Measurements from ENCODE around the gene SDHA. TPM values are rescaled to one million over a fixed set of nuclear protein-coding genes. Genes with fewer than 3 reads are reported as not detected.
"Not testable (repeated sequence)": the region's sequence is repeated elsewhere in the genome, so short reads cannot be mapped to it uniquely, and the experiment has no call there.

The SDHA gene
- total RNA-seq, 1 experiment from 2014 or later: 137 TPM

- DNase-seq (ENCODE audit: low read depth): not testable (repeated sequence)
Observed at GRCh38 chr5:297448-297847, 79.3 kb downstream of the SDHA start.

GRCh38 chr5:297991-298736 is 80.0 kb downstream of the SDHA start:
- DNase-seq (ENCODE audit: low read depth): not testable (repeated sequence)

GRCh38 chr5:298737-299125 is 80.6 kb downstream of the SDHA start:
- no peak for DNase-seq (ENCODE audit: low read depth)

GRCh38 chr5:299921-300320 is 81.8 kb downstream of the SDHA start:
- DNase-seq (ENCODE audit: low read depth): not testable (repeated sequence)

GRCh38 chr5:300691-301435 is 82.7 kb downstream of the SDHA start:
- not testable (repeated sequence) for DNase-seq (ENCODE audit: low read depth)

- DNase-seq (ENCODE audit: low read depth): not testable (repeated sequence)
Observed at GRCh38 chr5:302416-302815, 84.3 kb downstream of the SDHA start.

- DNase-seq (ENCODE audit: low read depth): no peak
Observed at GRCh38 chr5:302966-303365, 84.8 kb downstream of the SDHA start.

- not testable (repeated sequence) for DNase-seq (ENCODE audit: low read depth)
Observed at GRCh38 chr5:303741-304140, 85.6 kb downstream of the SDHA start.

- DNase-seq (ENCODE audit: low read depth): no peak
Observed at GRCh38 chr5:305050-305449, 86.9 kb downstream of the SDHA start.

GRCh38 chr5:305459-305858 is 87.3 kb downstream of the SDHA start:
- DNase-seq (ENCODE audit: low read depth): no peak

GRCh38 chr5:306011-306805 is 88.1 kb downstream of the SDHA start:
- DNase-seq (ENCODE audit: low read depth): no peak

Other genes starting within 250 kb of the SDHA start
- gene PLEKHG4B, start 126.2 kb upstream of the SDHA start, total RNA-seq (2014; rRNA removed; shearing (Covaris generic)): 0.27 and 0.61 TPM in 2 replicates
- gene LRRC14B, start 26.8 kb upstream of the SDHA start, total RNA-seq (2014; rRNA removed; shearing (Covaris generic)): not detected in 2 replicates
- 4.1 and 4.2 TPM in 2 replicates for gene CCDC127, start 167 bp upstream of the SDHA start, total RNA-seq (2014; rRNA removed; shearing (Covaris generic))
- gene PDCD6, start 53.3 kb downstream of the SDHA start, total RNA-seq (2014; rRNA removed; shearing (Covaris generic)): 384 and 389 TPM in 2 replicates
- 2.1 and 2.4 TPM in 2 replicates for gene AHRR, start 103.4 kb downstream of the SDHA start, total RNA-seq (2014; rRNA removed; shearing (Covaris generic))
- gene EXOC3, start 224.9 kb downstream of the SDHA start, total RNA-seq (2014; rRNA removed; shearing (Covaris generic)): 71.6 and 77.6 TPM in 2 replicates